Naive thymus-derived CD8-positive, alpha-beta T cell (primary cell): ENCODE data around the gene PHTF2. TPM values are rescaled to one million over a fixed set of nuclear protein-coding genes. Genes with fewer than 3 reads are reported as not detected.

Experiments
- ATAC-seq, 2 donors: fragments of 150-1000 bp; cut with Tn5 transposase in 1 of 2; sonication (Bioruptor Pico), chemical (Tn5 transposase) in 1 of 2; 1 replicate in 1 of 2; 2 replicates in 1 of 2; pipeline ENCODE4 v1.10.0; 2021; ENCODE audit warnings: mild to moderate bottlenecking in 2 of 2, moderate library complexity in 2 of 2
- POLR2A ChIA-PET: fragments of 350-600 bp; sonication (Branson Sonifier 250); formaldehyde crosslinking; loops from one replicate; lab custom pipeline; 2021; ENCODE audit warnings: antibody characterized with exemption; lab: Charles Lee
- DNase-seq, 10 donors: peaks; one replicate each; pipeline versions ENCODE4 v3.0.0 to v3.0.0-alpha.2; 2020 to 2022
- H3K27ac Mint-ChIP-seq, 10 donors: one replicate each; pipeline ENCODE4 v1.8.0; 2020 to 2022; ENCODE audit warnings: mild to moderate bottlenecking in 10 of 10, mixed read lengths in 10 of 10, moderate library complexity in 4 of 10, inconsistent platforms in 1 of 10
- H3K27me3 Mint-ChIP-seq, 5 donors: one replicate each; pipeline ENCODE4 v1.8.0; 2021 to 2022; ENCODE audit warnings: mixed read lengths in 5 of 5
- H3K36me3 Mint-ChIP-seq, 3 donors: one replicate each; pipeline ENCODE4 v1.8.0; 2020 to 2022; ENCODE audit warnings: mixed read lengths in 3 of 3, mild to moderate bottlenecking in 2 of 3, inconsistent platforms in 1 of 3
- H3K4me1 Mint-ChIP-seq, 4 donors: one replicate each; pipeline ENCODE4 v1.8.0; 2021 to 2022; ENCODE audit warnings: mixed read lengths in 4 of 4
- H3K4me3 Mint-ChIP-seq, 10 donors: one replicate each; pipeline ENCODE4 v1.8.0; 2020 to 2022; ENCODE audit warnings: mild to moderate bottlenecking in 10 of 10, mixed read lengths in 10 of 10, moderate library complexity in 6 of 10, inconsistent platforms in 1 of 10
- H3K9me3 Mint-ChIP-seq, 9 donors: one replicate each; pipeline ENCODE4 v1.8.0; 2020 to 2022; ENCODE audit warnings: mixed read lengths in 9 of 9, mild to moderate bottlenecking in 3 of 9, inconsistent platforms in 1 of 9, moderate library complexity in 1 of 9
- polyA plus RNA-seq, 3 donors: library from polyadenylated mRNA; unstranded; fragments of 300-500 nt; fragmentation: Illumina TruSeq; gene quantifications; one replicate each; pipeline ENCODE4 v1.2.3, GENCODE V29; 2021
- total RNA-seq, 8 experiments: library from RNA in 2 of 8; stranded (reverse) in 2 of 8; gene quantifications; one replicate each; pipeline ENCODE4 v1.2.3 and lab custom pipeline; 2021 to 2026

The PHTF2 gene
- total and polyA plus RNA-seq, 5 experiments from 2014 or later: 4.5 to 14.8 (median 4.9) TPM

DNA sequence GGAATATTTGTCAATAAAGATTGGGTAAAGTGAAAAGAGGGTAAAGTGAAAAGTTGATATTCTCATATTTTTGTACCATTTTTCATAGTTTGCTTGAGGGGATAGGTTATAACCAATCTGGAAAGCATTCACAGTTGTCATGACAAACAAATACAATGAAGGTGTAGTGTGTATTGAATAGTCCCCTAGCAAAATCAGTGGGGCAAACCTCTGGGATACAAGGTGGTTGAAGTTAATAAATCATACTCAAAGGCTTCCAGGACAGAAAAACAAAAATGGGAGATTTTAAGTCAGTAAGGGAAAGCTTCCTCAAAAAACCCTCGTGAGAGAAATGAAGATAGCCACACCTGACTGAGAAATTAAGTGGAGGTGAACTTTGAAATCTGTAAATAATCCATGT, 39.4 kb downstream of the PHTF2 start:
- H3K27me3 Mint-ChIP-seq: no peaks in the 10 kb centered on the region
- DNase-seq (no peak), ATAC-seq (no peak)
- no peak overlapping the region for H3K27ac Mint-ChIP-seq
- no peak overlapping the region for H3K4me3 Mint-ChIP-seq
- peaks cover 0 to 3% (median 0%) of the 10 kb centered on the region in 9 donors for H3K9me3 Mint-ChIP-seq
- peaks cover under 1 to 7% (median 3%) of the 10 kb centered on the region in 3 donors for H3K36me3 Mint-ChIP-seq
- peaks cover 7 to 50% (median 22%) of the 10 kb centered on the region in 4 donors for H3K4me1 Mint-ChIP-seq
- POLR2A ChIA-PET: no interaction called here

DNA sequence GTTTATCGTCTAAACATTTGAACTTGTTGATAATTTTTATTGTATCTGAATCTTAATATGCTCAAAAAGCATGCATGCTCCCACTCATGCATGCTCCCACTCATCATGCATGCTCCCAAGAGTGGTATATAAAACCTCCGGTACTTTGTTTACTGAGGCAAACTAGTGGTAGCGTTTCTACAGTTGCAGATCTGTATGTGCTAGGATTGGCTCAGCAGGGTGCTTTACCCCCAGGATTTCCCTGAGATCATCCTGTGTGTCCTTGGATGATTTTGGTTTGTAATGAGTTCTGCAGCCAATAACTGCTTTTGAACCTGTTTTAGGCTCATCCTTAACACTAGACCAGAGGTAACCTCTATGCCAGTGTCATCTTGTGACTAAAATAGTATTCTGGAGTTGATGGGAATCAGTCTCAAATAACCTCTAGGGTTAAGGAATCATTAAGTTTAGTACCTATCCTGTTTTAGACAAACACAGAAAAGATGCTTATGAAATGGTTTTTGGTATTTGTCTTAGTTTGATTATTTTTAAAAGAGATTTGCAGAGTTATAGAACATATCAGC, 40.4 kb downstream of the PHTF2 start:
- POLR2A ChIA-PET: no interaction called here
- Mint-ChIP-seq H3K27me3 (no peaks in the 10 kb centered on the region), H3K36me3 (peaks cover 6 to 12% (median 8%) of the 10 kb centered on the region in 3 donors), H3K4me1 (peaks cover 5 to 46% (median 15%) of the 10 kb centered on the region in 4 donors), H3K9me3 (peaks cover 0 to 3% (median 0%) of the 10 kb centered on the region in 9 donors), H3K27ac (peak overlapping the region in 1 of 10 donors; percentile 45), H3K4me3 (no peak overlapping the region)
- DNase-seq: no peak
- no peak for ATAC-seq

DNA sequence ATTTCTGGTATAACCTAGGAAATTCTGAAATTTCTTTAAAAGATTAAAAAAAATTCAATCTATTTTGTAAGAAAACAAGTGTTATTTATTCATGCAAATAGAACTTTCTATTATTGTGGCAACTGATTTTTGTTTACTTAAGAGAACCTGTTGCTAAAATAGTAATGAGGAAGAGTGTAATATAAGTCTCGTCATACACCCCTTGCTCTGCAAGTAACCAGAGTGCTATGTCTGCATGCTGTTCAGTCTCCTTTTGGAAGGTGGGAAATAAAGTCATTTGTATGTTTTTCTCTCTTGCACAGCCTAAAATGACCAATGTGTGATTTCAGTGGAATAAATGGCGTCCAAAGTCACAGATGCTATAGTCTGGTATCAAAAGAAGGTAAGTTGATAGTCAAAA, 41.3 kb downstream of the PHTF2 start:
- no peak overlapping the region for H3K4me3 Mint-ChIP-seq
- peaks cover 0 to 3% (median 0%) of the 10 kb centered on the region in 9 donors for H3K9me3 Mint-ChIP-seq
- H3K27ac Mint-ChIP-seq: no peak overlapping the region
- ATAC-seq (no peak), DNase-seq (no peak)
- peaks cover 3 to 37% (median 8%) of the 10 kb centered on the region in 4 donors for H3K4me1 Mint-ChIP-seq
- POLR2A ChIA-PET: no interaction called here
- H3K36me3 Mint-ChIP-seq: peaks cover 6 to 12% (median 10%) of the 10 kb centered on the region in 3 donors
- H3K27me3 Mint-ChIP-seq: no peaks in the 10 kb centered on the region

DNA sequence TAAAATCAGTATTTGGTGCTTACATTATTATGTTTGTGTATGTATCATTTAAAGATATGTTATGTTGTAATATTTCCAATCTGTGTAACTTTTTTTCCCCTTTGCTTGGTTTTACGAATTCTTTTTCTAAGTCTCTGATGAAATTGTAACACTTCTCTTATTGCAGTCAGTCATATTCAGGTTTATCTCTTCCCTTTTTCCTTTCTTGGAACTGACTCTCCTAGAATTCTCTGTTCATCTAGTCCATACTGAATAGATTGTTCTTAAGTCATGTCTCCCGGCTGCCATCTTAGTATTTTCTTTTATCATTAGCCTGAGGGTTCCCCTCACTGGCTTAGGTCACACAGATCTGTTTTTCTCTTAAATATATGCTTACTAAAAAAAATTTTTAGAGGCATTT, 44.6 kb downstream of the PHTF2 start:
- no peak for ATAC-seq
- POLR2A ChIA-PET: no interaction called here

DNA sequence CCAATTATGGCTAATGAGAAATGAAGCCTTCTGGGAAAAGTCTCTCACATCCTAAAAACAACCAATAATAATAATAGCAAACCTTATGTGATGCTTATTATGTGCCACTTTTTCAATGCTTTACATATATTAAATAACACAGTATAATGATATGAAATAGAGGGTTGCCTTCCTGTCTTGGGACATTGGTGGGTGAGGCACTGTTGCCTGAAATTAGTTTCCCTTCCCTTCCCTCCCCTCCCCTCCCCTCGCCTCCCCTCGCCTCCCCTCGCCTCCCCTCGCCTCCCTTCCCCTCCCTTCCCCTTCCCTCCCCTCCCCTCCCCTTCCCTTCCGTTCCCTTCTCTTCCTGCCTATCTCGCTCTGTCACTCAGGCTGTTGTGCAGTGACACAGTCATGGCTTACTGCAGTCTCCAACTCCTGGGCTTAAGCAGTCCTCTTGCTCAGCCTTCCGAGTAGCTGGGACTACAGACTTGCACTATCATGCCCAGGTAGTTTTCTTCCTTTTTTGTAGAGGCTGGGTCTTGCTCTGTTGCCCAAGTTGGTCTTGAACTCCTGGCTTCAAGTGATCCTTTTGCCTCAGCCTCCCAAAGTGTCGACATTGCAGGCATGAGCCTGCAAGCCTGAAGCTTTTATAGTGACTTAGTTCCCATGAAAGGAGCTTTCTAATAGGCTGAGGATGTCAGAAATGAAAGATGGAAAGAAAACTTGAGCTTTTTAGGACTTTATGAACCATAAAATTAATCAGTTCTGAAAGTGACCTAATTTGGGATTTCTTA, 47.9 kb downstream of the PHTF2 start:
- no peak for ATAC-seq
- Mint-ChIP-seq H3K4me3 (no peak overlapping the region), H3K27ac (no peak overlapping the region), H3K27me3 (no peaks in the 10 kb centered on the region), H3K9me3 (peaks cover 0 to 2% (median 0%) of the 10 kb centered on the region in 9 donors), H3K36me3 (peaks cover 11 to 31% (median 29%) of the 10 kb centered on the region in 3 donors), H3K4me1 (peaks cover 3 to 36% (median 11%) of the 10 kb centered on the region in 4 donors)
- POLR2A ChIA-PET: no interaction called here
- no peak for DNase-seq

More for the DNA sequence above, 44.6 kb downstream of the PHTF2 start:
- Mint-ChIP-seq H3K4me3 (no peak overlapping the region), H3K36me3 (peaks cover 11 to 18% (median 14%) of the 10 kb centered on the region in 3 donors), H3K4me1 (peaks cover 0 to 33% (median 9%) of the 10 kb centered on the region in 4 donors), H3K27ac (no peak overlapping the region), H3K9me3 (peaks cover 0 to 2% (median 0%) of the 10 kb centered on the region in 9 donors), H3K27me3 (no peaks in the 10 kb centered on the region)
- DNase-seq: no peak

DNA sequence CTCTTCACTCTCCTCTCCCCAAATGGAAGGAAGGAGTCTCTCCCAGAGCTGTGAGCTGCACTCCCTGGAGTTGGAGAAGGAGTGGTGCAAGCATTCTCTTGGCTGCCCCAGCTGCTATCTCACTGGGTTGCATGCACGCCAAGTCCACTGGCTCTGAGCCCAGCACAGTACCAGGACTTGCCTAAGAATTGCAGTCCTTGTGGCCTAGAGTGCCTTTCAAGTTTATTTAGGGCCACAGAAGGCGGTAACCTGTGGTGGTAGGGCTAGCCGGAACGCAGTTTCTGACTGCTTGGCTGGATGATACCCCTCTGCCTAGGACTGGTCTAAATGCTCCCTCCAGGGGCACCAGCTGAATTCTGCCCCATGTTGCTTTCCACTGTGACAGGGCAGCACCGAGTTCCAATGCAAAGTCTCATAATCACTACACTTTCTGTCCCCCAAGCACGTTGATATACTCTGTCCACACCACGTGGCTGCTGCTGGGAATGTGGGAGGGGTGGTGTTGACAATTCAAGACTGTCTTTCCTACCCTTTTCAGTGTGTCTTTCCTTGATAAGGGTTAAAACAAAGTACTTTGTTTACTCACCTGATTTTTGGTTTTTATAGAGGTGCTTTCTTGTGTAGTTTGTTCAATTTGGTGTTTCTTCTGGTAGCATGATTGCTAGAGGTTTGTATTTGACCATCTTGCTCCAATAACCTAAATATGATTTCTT, 57.0 kb downstream of the PHTF2 start:
- H3K4me3 Mint-ChIP-seq: no peak overlapping the region

DNA sequence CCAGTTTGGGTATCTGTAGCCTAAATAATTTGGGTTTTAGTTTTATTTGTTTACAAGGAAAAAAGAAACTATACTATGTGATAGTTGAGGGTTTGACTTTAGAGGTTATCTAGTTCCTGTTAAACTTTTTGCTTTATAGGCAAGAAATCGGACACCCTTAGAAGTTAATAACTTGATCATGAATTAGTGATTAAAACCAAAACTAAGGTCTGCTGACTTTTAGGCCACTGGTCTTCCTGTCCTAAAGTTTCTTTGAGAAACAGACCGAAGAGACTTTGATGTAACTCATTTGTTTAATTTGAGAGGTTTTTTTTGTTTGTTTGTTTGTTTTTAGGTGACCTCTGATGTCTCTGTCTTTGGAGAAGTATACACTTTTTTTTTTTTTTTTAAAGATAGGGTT, 59.7 kb downstream of the PHTF2 start:
- DNase-seq (no peak), ATAC-seq (no peak)
- H3K36me3 Mint-ChIP-seq: peaks cover 0 to 22% (median 17%) of the 10 kb centered on the region in 3 donors
- POLR2A ChIA-PET: no interaction called here
- H3K27ac Mint-ChIP-seq: peak overlapping the region in 6 of 10 donors; percentile 3 to 66 (median 44)
- no peaks in the 10 kb centered on the region for H3K27me3 Mint-ChIP-seq
- H3K9me3 Mint-ChIP-seq: no peaks in the 10 kb centered on the region
- no peak overlapping the region for H3K4me3 Mint-ChIP-seq
- peaks cover 11 to 47% (median 26%) of the 10 kb centered on the region in 4 donors for H3K4me1 Mint-ChIP-seq

More for the DNA sequence above, 57.0 kb downstream of the PHTF2 start:
- Mint-ChIP-seq H3K27me3 (no peaks in the 10 kb centered on the region), H3K4me1 (peaks cover 16 to 61% (median 32%) of the 10 kb centered on the region in 4 donors), H3K36me3 (peaks cover 0 to 23% (median 13%) of the 10 kb centered on the region in 3 donors), H3K9me3 (no peaks in the 10 kb centered on the region), H3K27ac (peak overlapping the region in 1 of 10 donors; percentile 15)
- POLR2A ChIA-PET: no interaction called here
- DNase-seq: no peak
- no peak for ATAC-seq

DNA sequence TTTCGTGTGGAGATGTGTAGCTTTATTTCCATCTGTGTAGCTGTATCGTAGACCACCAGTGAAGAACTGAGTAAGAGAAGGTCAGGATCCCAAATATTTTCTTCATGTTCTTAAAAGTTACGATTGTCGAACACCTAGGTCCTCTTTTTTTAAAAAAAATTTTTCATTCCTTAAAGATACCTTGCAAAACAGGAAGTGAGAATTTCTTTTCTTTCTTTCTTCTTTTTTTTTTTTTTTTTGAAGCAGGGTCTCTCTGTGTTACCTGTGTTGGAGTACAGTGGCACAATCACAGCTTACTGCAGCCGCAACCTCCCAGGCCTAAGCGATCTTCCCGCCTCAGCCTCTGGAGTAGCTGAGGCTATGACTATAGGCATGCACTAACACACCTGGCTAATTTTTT, 60.8 kb downstream of the PHTF2 start:
- Mint-ChIP-seq H3K9me3 (no peaks in the 10 kb centered on the region), H3K4me3 (peak overlapping the region in 3 of 10 donors; percentile 0 to 49 (median 20))

DNA sequence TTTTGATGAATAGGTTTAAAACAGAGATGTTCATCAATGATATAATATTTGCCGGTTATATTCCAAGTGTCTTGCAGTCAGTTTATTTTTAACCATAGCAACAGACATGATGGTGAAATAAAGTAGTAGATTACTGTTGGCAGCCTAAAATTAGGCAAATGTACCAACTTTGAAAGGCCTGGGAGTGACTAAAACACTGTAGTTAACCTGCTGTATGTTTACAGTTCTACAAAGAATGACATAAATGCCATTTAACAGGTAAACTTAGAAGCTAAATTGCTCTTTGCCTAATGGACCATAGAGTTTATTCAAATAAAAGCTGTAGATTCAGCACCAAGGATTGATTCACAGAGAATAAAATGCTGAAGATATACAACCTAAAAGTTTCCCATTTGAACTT, 64.1 kb downstream of the PHTF2 start:
- H3K9me3 Mint-ChIP-seq: no peaks in the 10 kb centered on the region
- peaks cover 10 to 56% (median 31%) of the 10 kb centered on the region in 4 donors for H3K4me1 Mint-ChIP-seq

More for the DNA sequence above, 60.8 kb downstream of the PHTF2 start:
- DNase-seq (no peak), ATAC-seq (no peak)
- Mint-ChIP-seq H3K4me1 (peaks cover 14 to 47% (median 26%) of the 10 kb centered on the region in 4 donors), H3K36me3 (peaks cover 0 to 14% (median 12%) of the 10 kb centered on the region in 3 donors), H3K27me3 (no peaks in the 10 kb centered on the region), H3K27ac (peak overlapping the region in 1 of 10 donors; percentile 58)
- POLR2A ChIA-PET: interaction anchor here (0.7 kb wide), 1 partner anchor 114 kb away, joined by 3 read pairs; no protein-coding TSS in a partner anchor

DNA sequence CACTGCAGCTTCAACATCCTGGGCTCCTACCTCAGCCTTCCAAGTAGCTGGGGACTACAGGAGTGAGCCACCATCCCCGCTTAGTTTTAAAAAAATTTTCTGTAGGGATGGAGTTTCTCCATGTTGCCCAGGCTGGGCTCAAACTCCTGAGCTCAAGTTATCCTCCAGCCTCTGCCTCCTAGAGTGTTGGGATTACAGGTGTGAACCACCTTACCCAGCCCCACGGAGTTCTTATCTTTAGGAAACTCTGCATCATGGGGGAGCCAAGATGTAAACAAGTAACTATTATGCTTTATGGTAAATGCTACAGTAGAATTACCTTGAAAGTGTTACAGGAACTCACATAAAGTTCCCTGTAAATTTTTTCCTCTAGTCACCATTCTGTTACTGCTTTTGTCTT, 65.3 kb downstream of the PHTF2 start:
- H3K9me3 Mint-ChIP-seq: no peaks in the 10 kb centered on the region
- POLR2A ChIA-PET: no interaction called here
- ATAC-seq: no peak

More for the DNA sequence above, 64.1 kb downstream of the PHTF2 start:
- DNase-seq (no peak), ATAC-seq (no peak)
- Mint-ChIP-seq H3K4me3 (no peak overlapping the region), H3K27me3 (no peaks in the 10 kb centered on the region), H3K36me3 (peaks cover 0 to 7% (median 5%) of the 10 kb centered on the region in 3 donors), H3K27ac (no peak overlapping the region)
- POLR2A ChIA-PET: no interaction called here

DNA sequence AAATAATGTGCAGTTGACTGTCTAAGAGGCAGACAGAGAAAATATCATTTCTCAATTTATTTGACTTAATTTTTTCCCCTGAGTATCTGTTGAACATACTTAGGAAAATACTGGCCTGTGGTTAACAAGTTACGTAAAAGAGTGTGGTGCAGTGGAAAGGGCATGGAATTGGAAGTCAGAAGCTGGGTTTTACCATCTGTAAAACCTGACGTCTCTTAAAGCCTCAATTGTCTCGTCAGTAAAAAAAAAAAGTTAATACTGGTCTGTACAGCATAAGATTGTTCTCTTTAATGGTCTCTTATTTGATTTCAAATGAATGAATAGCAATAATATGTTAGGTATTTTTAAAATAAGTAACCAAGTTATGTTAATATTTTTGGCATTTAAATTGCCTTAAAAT, 67.8 kb downstream of the PHTF2 start:
- H3K27me3 Mint-ChIP-seq: no peaks in the 10 kb centered on the region
- ATAC-seq: no peak
- H3K27ac Mint-ChIP-seq: no peak overlapping the region
- POLR2A ChIA-PET: no interaction called here
- no peak overlapping the region for H3K4me3 Mint-ChIP-seq
- peaks cover 14 to 23% (median 17%) of the 10 kb centered on the region in 3 donors for H3K36me3 Mint-ChIP-seq
- H3K4me1 Mint-ChIP-seq: peaks cover 7 to 44% (median 20%) of the 10 kb centered on the region in 4 donors
- no peak for DNase-seq
- peaks cover 0 to 5% (median 0%) of the 10 kb centered on the region in 9 donors for H3K9me3 Mint-ChIP-seq

More for the DNA sequence above, 65.3 kb downstream of the PHTF2 start:
- H3K27me3 Mint-ChIP-seq: no peaks in the 10 kb centered on the region
- peaks cover 10 to 47% (median 25%) of the 10 kb centered on the region in 4 donors for H3K4me1 Mint-ChIP-seq
- peaks cover 0 to 7% (median 7%) of the 10 kb centered on the region in 3 donors for H3K36me3 Mint-ChIP-seq
- no peak overlapping the region for H3K4me3 Mint-ChIP-seq
- no peak overlapping the region for H3K27ac Mint-ChIP-seq
- DNase-seq: no peak

DNA sequence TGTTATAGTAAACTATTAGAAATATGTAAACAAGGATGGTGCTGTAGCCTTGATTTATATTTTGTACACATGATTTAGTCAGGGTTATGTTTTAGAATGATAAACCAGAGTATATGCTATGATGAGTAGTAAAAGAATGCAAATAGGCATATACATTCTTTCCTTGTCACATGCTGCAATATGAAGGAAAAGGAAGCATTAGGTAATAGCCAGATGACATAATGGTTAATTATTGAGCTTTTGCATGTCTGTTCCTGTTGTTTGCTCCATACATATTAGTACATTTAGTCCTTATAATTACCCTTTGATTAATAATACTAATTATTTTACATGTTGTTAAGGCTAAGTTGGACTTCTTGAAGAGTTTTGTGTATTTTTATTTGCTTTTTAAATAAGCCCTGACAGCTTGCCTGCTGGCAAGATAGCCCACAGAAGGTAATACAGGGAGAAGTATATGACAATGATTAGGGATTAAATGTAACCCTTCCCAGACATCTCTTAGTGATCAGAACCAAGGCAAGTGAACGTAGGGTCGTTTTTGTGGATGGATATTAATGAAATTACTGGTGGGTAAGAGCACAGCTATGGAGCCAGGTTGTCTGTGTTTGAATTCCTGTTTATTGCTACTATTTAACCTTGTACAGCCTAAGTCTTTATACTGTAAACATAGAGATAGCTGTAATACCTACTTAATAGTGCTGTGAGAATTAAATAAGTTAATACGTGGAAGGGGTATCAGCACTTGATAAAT, 68.4 kb downstream of the PHTF2 start:
- Mint-ChIP-seq H3K4me1 (peaks cover 5 to 43% (median 20%) of the 10 kb centered on the region in 4 donors), H3K36me3 (peaks cover 14 to 22% (median 18%) of the 10 kb centered on the region in 3 donors), H3K9me3 (peaks cover 0 to 5% (median 0%) of the 10 kb centered on the region in 9 donors), H3K4me3 (no peak overlapping the region), H3K27ac (no peak overlapping the region), H3K27me3 (no peaks in the 10 kb centered on the region)
- DNase-seq (no peak), ATAC-seq (no peak)
- POLR2A ChIA-PET: no interaction called here
